Activated CD8-positive, alpha-beta T cell treated with anti-CD3 and anti-CD28 coated beads for 36 hours (primary cell): ENCODE measurements around the gene CACNB1. TPM values are rescaled to one million over a fixed set of nuclear protein-coding genes. Genes with fewer than 3 reads are reported as not detected.

Experiments used
- ATAC-seq: fragments of 200-7000 bp; cut with Tn5 transposase; one replicate; pipeline ENCODE4 v1.10.0; 2021; ENCODE audit warnings: mild to moderate bottlenecking, moderate library complexity
- CTCF ChIA-PET: fragments of 350-600 bp; sonication (Branson Sonifier 250); formaldehyde crosslinking; loops from one replicate; lab custom pipeline; 2021; ENCODE audit warnings: antibody characterized with exemption; lab: Charles Lee
- POLR2A ChIA-PET: fragments of 350-600 bp; sonication (Branson Sonifier 250); formaldehyde crosslinking; loops from one replicate; lab custom pipeline; 2021; ENCODE audit warnings: antibody characterized with exemption; lab: Charles Lee
- DNase-seq: peaks from one replicate; pipeline ENCODE4 v3.0.0-alpha.2; 2020
- H3K27ac Mint-ChIP-seq: one replicate; pipeline ENCODE4 v1.8.0; 2021; ENCODE audit warnings: mild to moderate bottlenecking, mixed read lengths
- H3K27me3 Mint-ChIP-seq: one replicate; pipeline ENCODE4 v1.8.0; 2021; ENCODE audit warnings: mixed read lengths
- H3K36me3 Mint-ChIP-seq: one replicate; pipeline ENCODE4 v1.8.0; 2021; ENCODE audit warnings: low read depth, mixed read lengths
- H3K4me1 Mint-ChIP-seq: one replicate; pipeline ENCODE4 v1.8.0; 2021; ENCODE audit warnings: low read depth, mixed read lengths
- H3K4me3 Mint-ChIP-seq: one replicate; pipeline ENCODE4 v1.8.0; 2021; ENCODE audit warnings: mild to moderate bottlenecking, moderate library complexity, mixed read lengths
- H3K9me3 Mint-ChIP-seq: one replicate; pipeline ENCODE4 v1.8.0; 2021; ENCODE audit warnings: mixed read lengths
- intact Hi-C: fragments of 100-400 bp; cut with micrococcal nuclease; formaldehyde crosslinking; loops from one replicate; pipeline ENCODE4 v1.10.0; 2022
- total RNA-seq, 2 experiments: library from RNA; stranded (reverse); gene quantifications; one replicate each; pipeline ENCODE4 v1.2.3, GENCODE V29; 2021
- TF ChIP-seq, protein P1 (sequence below): fragments of 200-600 bp; IDR thresholded peaks from one replicate; pipeline ENCODE4 v1.8.0; 2022; ENCODE audit warnings: antibody characterized with exemption, mild to moderate bottlenecking

The CACNB1 gene
- total RNA-seq, 2 experiments from 2014 or later: 13.1 to 14.2 TPM

DNA sequence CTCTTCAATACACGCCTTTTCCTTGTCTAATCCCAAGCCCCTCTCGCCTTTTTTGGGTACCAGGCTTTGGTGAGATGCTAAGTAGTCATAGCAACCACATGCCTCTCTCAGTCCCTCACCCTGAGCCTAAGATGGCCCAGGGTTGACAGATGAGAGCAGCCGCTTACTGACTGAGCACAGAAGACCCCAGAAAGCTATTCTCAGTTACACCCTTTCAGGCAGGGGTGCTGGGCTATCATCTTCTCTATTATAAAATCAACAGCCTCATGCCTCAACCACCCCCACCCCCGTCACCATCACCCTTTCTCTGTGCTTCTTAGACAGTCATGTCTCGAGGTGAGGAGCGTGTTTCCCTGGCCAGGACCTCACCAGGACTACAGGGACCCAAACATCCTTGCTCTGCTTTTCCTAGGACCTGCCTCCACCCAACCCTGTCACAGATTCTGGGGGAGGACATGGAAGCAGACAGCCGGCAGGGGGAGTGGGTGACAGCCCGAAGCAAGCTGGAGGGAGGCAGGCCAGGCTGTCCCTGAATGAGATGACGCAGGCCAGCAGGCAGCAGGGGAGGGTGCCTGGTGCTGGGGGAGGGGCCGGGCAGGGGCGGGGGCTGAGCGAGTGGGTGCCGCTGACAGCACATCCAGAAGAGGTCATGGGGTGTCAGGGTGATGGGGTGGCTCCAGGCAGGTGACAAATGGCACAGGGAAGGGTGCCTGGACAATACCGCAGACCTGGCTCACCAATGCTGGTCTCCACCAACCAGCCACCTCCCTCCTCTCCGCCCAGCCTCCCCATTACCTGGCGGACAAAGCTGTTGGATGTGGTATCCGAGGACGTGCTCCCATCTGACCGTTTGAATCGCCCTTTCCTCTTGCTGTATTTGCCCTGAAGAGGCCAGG is 3.1 kb downstream of the CACNB1 start:
- intact Hi-C loops: no loop called here
- Mint-ChIP-seq H3K36me3 (peaks cover 6% of the 10 kb centered on the region), H3K27ac (no peak overlapping the region), H3K9me3 (no peaks in the 10 kb centered on the region), H3K4me1 (peaks cover 22% of the 10 kb centered on the region), H3K4me3 (no peak overlapping the region), H3K27me3 (no peaks in the 10 kb centered on the region)
- DNase-seq: no peak
- CTCF ChIA-PET: interaction anchor here (1.3 to 5.3 kb wide), 5 partner anchors 20 to 50 kb away, joined by 5 to 27 read pairs (median 12); no protein-coding TSS in a partner anchor
- TF ChIP-seq, protein P1, sequence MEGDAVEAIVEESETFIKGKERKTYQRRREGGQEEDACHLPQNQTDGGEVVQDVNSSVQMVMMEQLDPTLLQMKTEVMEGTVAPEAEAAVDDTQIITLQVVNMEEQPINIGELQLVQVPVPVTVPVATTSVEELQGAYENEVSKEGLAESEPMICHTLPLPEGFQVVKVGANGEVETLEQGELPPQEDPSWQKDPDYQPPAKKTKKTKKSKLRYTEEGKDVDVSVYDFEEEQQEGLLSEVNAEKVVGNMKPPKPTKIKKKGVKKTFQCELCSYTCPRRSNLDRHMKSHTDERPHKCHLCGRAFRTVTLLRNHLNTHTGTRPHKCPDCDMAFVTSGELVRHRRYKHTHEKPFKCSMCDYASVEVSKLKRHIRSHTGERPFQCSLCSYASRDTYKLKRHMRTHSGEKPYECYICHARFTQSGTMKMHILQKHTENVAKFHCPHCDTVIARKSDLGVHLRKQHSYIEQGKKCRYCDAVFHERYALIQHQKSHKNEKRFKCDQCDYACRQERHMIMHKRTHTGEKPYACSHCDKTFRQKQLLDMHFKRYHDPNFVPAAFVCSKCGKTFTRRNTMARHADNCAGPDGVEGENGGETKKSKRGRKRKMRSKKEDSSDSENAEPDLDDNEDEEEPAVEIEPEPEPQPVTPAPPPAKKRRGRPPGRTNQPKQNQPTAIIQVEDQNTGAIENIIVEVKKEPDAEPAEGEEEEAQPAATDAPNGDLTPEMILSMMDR: no peak
- POLR2A ChIA-PET: interaction anchor here (1.8 kb wide), 1 partner anchor 10 kb away, joined by 6 read pairs; no protein-coding TSS in a partner anchor
- no peak for ATAC-seq

DNA sequence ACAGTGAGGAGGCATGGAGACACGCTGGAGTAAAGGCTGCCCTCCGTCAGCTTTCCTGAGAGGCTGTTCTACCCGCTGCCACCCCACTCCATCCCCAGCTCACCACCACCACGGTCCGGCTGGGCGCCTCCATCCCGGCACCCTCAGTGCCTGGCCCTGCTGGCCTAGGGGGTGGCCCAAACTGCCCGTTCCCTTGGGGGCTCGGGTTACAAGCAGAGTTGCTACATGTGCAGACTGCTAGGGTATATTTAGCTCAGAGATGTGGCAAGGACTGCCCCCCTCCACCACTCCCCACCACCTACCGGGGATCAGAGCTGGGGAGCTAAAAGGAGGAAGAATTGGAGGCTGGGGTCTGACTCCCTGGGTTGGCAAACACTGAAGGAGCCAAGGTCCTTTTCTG is 4.1 kb downstream of the CACNB1 start:
- no peak overlapping the region for H3K27ac Mint-ChIP-seq
- H3K4me1 Mint-ChIP-seq: peaks cover 14% of the 10 kb centered on the region
- no peak overlapping the region for H3K4me3 Mint-ChIP-seq
- H3K36me3 Mint-ChIP-seq: peaks cover 6% of the 10 kb centered on the region
- ChIA-PET POLR2A (no interaction called here), CTCF (interaction anchor here (0.8 to 5.3 kb wide), 3 partner anchors 19 to 43 kb away, joined by 3 to 27 read pairs (median 3); no protein-coding TSS in a partner anchor)
- TF ChIP-seq, protein P1: no peak
- ATAC-seq (no peak), DNase-seq (no peak)
- intact Hi-C loops: no loop called here
- no peaks in the 10 kb centered on the region for H3K9me3 Mint-ChIP-seq
- H3K27me3 Mint-ChIP-seq: no peaks in the 10 kb centered on the region

DNA sequence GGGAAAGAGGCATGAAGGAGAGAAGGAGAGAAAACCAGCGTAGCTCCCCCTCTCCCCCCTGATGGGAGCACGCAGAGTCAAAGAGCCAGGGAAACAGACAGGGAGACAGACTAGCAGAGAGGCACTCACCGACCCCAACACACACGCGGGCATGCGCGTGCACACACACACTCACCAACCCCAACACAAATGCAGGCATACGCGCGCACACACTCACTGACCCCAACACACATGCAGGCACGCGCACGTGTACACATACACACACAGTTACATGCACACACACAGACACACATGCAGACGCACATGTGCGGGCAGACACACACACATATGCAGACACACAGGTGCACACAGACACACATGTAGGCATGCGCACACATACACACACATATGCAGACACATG is 4.6 kb downstream of the CACNB1 start:
- Mint-ChIP-seq H3K4me3 (no peak overlapping the region), H3K27ac (no peak overlapping the region), H3K36me3 (peaks cover 8% of the 10 kb centered on the region), H3K27me3 (no peaks in the 10 kb centered on the region), H3K9me3 (no peaks in the 10 kb centered on the region), H3K4me1 (peaks cover 10% of the 10 kb centered on the region)
- POLR2A ChIA-PET: no interaction called here
- CTCF ChIA-PET: interaction anchor here (0.8 to 5.3 kb wide), 5 partner anchors 15 to 43 kb away, joined by 3 to 27 read pairs (median 4); no protein-coding TSS in a partner anchor
- ATAC-seq (no peak), DNase-seq (no peak)
- intact Hi-C loops: no loop called here
- TF ChIP-seq, protein P1: no peak

DNA sequence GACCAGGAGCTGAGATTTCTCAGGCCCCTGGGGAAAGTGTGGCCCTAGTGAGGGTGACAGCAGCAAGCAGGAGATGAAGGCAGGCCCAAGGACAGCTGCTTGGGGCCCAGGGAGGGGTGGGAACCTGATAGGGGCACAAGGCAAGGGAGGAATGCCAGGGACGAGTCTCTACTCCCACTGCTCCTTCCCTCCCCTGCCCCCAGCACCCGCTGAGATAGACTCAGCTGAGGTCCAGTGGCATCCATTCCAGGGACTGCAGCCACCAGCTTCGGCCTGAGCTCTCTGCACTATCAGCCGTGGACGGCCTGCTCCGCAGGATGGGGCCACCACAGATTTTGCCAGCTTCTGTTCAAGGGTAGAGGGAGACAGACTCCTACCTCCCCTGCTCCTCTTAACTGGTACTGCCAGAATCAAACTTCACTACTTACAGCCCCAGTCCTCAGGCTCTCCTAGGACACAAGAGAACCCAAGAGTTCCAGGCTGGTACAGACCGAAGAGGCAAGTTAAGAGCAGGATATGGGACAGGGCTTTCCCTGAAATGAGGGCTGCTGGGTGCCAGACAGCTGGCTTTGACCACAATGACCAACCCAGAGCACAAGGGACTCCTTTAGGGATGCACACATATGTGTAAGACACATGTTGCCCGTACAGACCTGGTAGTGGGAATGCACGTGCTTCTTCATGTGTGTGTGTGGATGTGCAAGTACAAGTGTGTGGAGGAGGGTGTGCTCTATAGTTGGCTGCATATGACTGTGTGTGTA is 5.5 kb downstream of the CACNB1 start:
- Mint-ChIP-seq H3K36me3 (peaks cover 12% of the 10 kb centered on the region), H3K4me3 (no peak overlapping the region), H3K27ac (no peak overlapping the region)

More for the DNA sequence above, 5.5 kb downstream of the CACNB1 start:
- no peaks in the 10 kb centered on the region for H3K9me3 Mint-ChIP-seq
- ChIA-PET CTCF (interaction anchor here (1.6 to 5.3 kb wide), 3 partner anchors 14 to 27 kb away, joined by 4 to 27 read pairs (median 5); no protein-coding TSS in a partner anchor), POLR2A (interaction anchor here (0.9 to 1.2 kb wide), 3 partner anchors 8 to 17 kb away, joined by 4 to 6 read pairs (median 4); partner anchors contain the start of gene RPL19)
- intact Hi-C loops: no loop called here
- peaks cover 9% of the 10 kb centered on the region for H3K4me1 Mint-ChIP-seq
- TF ChIP-seq, protein P1: no peak
- ATAC-seq (no peak), DNase-seq (no peak)
- no peaks in the 10 kb centered on the region for H3K27me3 Mint-ChIP-seq
